HFFc6 (cell line): ENCODE data around the gene LRRC4B. TPM values are rescaled to one million over a fixed set of nuclear protein-coding genes. Genes with fewer than 3 reads are reported as not detected.

Experiments
- DNase-seq: peaks from one replicate; pipeline ENCODE4 v3.0.0-alpha.2; 2018
- H3K27ac Mint-ChIP-seq: 2 replicates; pipeline ENCODE4 v1.8.0; 2020; ENCODE audit warnings: mild to moderate bottlenecking, mixed read lengths
- H3K27me3 Mint-ChIP-seq: 2 replicates; pipeline ENCODE4 v1.8.0; 2021; ENCODE audit warnings: mild to moderate bottlenecking, moderate library complexity, mixed read lengths; ENCODE audit not compliant: insufficient read depth
- H3K36me3 Mint-ChIP-seq: 2 replicates; pipeline ENCODE4 v1.8.0; 2021; ENCODE audit warnings: low read depth, mixed read lengths
- H3K4me1 Mint-ChIP-seq: 2 replicates; pipeline ENCODE4 v1.8.0; 2020; ENCODE audit warnings: low read depth, mixed read lengths
- H3K4me3 Mint-ChIP-seq: 2 replicates; pipeline ENCODE4 v1.8.0; 2020; ENCODE audit warnings: mild to moderate bottlenecking, moderate library complexity, mixed read lengths
- H3K9me3 Mint-ChIP-seq: 2 replicates; pipeline ENCODE4 v1.8.0; 2020; ENCODE audit warnings: mild to moderate bottlenecking, mixed read lengths
- total RNA-seq, 6 experiments: library from RNA; stranded (reverse); fragmentation: NEBNext Ultra II Directional; extraction: Animal tissue kit (Norgen Biotek cat#: 25700); gene quantifications; 2 replicates in 1 of 6; 3 replicates in 5 of 6; pipeline ENCODE4 v1.2.3, GENCODE V29; 2021
- TF ChIP-seq, protein P1 (sequence below): fragments of 200-600 bp; sonication (generic); IDR thresholded peaks from 2 replicates; pipeline ENCODE4 v1.5.0; 2021; ENCODE audit warnings: antibody characterized with exemption, mild to moderate bottlenecking

The LRRC4B gene
- total RNA-seq, 6 experiments from 2014 or later, result 0.07 to 0.14 (median 0.08) TPM

DNA sequence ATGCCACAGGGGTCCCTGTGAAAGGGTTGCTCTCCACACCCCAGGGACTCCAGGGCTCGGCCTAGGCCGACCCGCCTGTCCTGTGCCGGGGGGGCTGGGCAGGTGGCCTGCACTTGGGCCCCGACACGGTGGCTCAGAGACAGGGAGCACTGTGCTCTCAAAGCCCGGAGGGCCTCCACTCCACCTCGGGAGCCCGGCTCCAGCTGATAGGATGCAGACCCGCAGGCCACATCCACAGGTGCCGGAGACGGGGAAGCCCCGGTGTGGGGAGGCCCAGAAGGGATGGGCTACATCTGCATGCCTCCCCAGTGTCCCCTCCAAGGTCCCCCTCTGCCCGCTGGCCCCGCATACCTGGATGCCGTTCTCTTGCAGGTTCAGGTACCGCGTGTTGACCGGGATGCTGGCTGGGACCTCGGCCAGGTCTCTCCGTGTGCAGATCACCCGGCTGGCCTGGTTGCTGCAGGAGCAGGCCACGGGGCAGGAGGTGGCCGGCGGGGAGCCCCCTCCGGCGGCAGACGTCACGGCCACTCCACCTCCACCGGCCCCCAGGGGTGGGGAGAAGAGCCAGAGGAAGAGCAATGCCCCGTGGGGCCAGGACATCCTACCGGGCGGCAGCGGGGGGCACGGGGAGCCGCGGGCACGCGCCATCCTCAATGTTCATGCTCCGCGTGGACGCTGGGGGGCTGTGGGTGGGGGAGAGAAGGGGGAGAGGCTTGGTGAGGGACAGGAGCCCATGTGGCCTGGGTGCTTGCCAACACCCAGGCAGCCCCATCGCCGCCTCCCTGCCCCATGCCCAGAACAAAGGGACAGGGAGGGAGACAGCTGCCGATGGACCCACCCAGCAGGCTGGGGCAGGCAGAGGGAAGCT lies 19.8 kb downstream of the LRRC4B start:
- Mint-ChIP-seq H3K27ac (no peak overlapping the region), H3K4me1 (no peaks in the 10 kb centered on the region), H3K9me3 (no peaks in the 10 kb centered on the region), H3K36me3 (no peaks in the 10 kb centered on the region), H3K27me3 (peaks cover 19% of the 10 kb centered on the region), H3K4me3 (no peak overlapping the region)
- no peak for DNase-seq
- TF ChIP-seq, protein P1, sequence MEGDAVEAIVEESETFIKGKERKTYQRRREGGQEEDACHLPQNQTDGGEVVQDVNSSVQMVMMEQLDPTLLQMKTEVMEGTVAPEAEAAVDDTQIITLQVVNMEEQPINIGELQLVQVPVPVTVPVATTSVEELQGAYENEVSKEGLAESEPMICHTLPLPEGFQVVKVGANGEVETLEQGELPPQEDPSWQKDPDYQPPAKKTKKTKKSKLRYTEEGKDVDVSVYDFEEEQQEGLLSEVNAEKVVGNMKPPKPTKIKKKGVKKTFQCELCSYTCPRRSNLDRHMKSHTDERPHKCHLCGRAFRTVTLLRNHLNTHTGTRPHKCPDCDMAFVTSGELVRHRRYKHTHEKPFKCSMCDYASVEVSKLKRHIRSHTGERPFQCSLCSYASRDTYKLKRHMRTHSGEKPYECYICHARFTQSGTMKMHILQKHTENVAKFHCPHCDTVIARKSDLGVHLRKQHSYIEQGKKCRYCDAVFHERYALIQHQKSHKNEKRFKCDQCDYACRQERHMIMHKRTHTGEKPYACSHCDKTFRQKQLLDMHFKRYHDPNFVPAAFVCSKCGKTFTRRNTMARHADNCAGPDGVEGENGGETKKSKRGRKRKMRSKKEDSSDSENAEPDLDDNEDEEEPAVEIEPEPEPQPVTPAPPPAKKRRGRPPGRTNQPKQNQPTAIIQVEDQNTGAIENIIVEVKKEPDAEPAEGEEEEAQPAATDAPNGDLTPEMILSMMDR, result no peak

DNA sequence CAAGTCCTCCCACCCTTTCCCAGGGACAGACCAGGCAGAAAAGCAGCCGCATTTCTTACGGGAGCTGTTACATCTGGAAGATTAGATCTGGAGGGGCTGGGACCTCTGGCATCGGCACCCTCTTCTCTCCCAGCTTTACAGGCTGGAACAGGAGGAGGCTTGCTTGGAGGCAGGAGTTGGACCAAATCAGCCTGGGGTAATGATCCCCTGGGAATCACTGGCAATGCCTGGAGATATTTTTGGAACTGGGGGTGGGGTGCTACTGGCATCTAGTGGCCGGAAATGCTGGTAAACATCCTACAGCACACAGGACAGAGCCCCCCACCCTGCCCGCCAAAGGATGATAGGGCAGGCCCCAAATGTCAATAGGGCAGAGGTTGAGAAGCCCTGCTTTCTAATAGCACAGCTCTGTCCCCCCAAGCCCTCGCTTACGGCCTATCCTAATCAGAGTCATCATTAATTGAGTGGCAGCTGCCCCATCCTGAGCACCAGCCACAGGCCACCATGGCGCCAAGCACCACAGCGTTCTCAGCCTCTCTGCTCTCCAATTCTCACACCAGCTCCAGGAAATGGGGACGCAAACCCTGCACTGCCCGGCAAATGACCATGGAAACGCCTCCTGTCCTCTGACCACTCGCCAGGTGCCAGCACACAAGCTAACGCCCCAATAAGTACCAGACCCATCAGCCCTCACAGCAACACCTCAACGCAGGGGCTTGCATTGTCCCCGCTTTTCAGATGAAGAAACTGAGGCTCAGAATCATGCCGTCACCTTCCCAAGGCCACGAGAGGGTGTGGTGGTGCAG lies 20.6 kb downstream of the LRRC4B start:
- Mint-ChIP-seq H3K4me3 (no peak overlapping the region), H3K4me1 (no peaks in the 10 kb centered on the region), H3K9me3 (no peaks in the 10 kb centered on the region), H3K27ac (no peak overlapping the region), H3K36me3 (no peaks in the 10 kb centered on the region), H3K27me3 (peaks cover 12% of the 10 kb centered on the region)
- no peak for DNase-seq
- TF ChIP-seq, protein P1, result no peak

DNA sequence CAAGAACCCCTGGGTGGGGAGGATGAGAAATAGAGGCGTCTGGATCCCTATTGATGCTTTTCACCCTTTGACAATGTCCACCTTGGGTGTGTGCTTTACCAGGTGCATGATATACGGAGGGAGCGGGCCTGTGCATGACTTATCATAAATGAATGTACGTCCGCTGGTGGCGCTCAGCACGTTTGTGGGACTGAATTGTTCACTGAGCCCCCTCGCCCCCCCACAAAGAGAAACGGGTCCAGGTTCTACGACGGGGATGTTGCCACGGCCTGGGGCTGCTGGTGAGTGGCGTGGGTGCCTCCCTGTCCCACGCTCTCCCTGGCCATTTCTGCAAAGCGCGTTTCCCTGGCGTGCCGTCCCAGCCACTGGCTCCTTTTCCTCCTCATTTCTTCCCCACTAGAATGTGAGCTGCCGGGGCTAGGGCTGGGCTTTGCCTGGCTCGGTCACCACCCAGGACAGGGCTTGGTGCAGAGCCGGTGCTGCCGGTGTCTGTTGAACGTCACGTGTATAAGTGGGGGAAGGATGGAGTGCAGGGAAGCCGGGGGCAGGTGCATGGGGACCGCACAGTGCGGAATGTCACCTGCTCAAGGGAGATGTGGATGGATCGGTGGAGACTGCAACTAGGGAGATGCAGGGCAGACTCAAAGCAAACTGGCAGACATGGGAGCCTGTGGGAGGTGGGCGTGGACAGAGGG lies 21.6 kb downstream of the LRRC4B start:
- no peak for DNase-seq
- Mint-ChIP-seq H3K36me3 (no peaks in the 10 kb centered on the region), H3K27me3 (peaks cover 6% of the 10 kb centered on the region), H3K4me3 (no peak overlapping the region), H3K4me1 (no peaks in the 10 kb centered on the region), H3K27ac (no peak overlapping the region), H3K9me3 (no peaks in the 10 kb centered on the region)
- TF ChIP-seq, protein P1, result no peak

DNA sequence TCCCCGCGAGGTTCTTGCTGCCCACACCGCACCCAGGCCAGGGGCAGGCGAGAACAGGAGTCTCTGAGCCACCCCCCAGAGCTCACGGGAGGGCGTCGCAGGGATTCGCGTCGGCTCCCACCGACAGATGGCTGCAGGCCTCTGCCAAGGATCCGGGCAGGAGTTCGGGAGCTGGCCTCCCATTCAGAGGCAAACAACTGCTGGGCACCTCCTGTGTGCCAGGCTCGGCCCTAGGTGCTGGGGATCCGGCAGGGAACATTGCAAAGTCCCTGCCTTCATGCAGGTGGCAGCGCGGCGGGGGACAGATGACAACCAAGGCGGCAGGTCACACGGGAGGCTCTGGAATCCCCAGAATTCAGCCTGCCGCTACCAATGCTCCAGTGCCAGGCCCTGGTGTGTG lies 25.3 kb downstream of the LRRC4B start:
- no peaks in the 10 kb centered on the region for H3K4me1 Mint-ChIP-seq
- H3K36me3 Mint-ChIP-seq, result no peaks in the 10 kb centered on the region
- no peaks in the 10 kb centered on the region for H3K9me3 Mint-ChIP-seq
- DNase-seq, result no peak
- peaks cover 3% of the 10 kb centered on the region; the same call in 1 of the 2 replicates for H3K27me3 Mint-ChIP-seq
- no peak overlapping the region for H3K27ac Mint-ChIP-seq
- TF ChIP-seq, protein P1, result no peak
- H3K4me3 Mint-ChIP-seq, result no peak overlapping the region

DNA sequence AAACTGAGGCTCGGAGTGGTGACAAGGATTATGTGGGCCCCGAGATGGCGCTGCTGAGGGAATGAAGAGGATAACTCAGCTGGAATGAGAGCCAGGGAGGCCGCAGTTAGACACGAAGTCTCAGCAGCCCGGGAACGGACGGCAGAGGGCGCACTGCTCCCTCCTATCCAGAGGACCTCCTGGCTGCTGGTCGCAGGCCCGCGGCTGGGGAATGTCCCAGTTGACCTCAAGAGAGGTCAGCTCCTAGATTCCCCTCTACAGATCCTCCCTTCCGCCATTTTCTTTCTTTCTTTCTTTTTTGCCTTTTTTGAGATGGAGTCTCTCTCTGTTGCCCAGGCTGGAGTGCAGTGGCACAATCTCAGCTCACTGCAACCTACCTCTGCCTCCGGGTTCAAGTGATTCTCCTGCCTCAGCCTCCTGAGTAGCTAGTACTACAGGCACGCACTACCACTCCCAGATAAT lies 30.4 kb downstream of the LRRC4B start:
- Mint-ChIP-seq H3K9me3 (peaks cover 13% of the 10 kb centered on the region), H3K4me1 (no peaks in the 10 kb centered on the region; the same call in 1 of the 2 replicates), H3K27ac (no peak overlapping the region), H3K27me3 (peaks cover 6% of the 10 kb centered on the region), H3K4me3 (no peak overlapping the region), H3K36me3 (peaks cover 8% of the 10 kb centered on the region; the same call in 1 of the 2 replicates)
- peak; percentile 64 for DNase-seq
- TF ChIP-seq, protein P1, result peak; percentile 87
